ENCODE results near the gene NOP14.

NOP14 gene

GRCh38 chr4:2937146-2937857 is 25.9 kb downstream of the NOP14 start:
- TF ChIP-seq, protein P1, sequence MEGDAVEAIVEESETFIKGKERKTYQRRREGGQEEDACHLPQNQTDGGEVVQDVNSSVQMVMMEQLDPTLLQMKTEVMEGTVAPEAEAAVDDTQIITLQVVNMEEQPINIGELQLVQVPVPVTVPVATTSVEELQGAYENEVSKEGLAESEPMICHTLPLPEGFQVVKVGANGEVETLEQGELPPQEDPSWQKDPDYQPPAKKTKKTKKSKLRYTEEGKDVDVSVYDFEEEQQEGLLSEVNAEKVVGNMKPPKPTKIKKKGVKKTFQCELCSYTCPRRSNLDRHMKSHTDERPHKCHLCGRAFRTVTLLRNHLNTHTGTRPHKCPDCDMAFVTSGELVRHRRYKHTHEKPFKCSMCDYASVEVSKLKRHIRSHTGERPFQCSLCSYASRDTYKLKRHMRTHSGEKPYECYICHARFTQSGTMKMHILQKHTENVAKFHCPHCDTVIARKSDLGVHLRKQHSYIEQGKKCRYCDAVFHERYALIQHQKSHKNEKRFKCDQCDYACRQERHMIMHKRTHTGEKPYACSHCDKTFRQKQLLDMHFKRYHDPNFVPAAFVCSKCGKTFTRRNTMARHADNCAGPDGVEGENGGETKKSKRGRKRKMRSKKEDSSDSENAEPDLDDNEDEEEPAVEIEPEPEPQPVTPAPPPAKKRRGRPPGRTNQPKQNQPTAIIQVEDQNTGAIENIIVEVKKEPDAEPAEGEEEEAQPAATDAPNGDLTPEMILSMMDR (IDR thresholded peaks at IDR 0.05; ENCODE audit: low read depth, low read length, missing control alignments) = no peak
- DNase-seq (ENCODE audit: low read depth) = no peak
- H3K4me3 ChIP-seq (ENCODE audit: low read depth, low read length) = peak overlapping the region; percentile 93

DNA sequence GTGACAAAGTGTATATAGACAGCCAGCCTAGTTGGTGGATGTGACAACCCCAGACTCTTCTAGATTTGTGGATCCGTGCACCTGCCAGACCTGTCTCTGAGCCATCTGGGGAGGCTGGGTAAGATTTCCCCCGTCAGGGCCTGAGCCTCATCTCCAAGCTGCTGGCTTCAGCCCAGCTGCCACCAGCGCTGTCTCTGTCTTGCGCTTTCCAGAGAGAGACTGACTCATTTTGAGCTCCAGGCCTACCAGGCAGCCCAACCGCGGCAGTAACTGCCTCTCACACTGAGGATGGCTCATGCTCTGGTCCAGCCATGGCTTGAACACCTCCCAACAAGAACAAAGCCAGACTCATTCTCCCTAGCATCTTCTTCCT is 26.4 kb downstream of the NOP14 start:
- H3K4me3 ChIP-seq (ENCODE audit: low read depth, low read length) = peak overlapping the region; percentile 93
- TF ChIP-seq, protein P1 (IDR thresholded peaks at IDR 0.05; ENCODE audit: low read depth, low read length, missing control alignments) = no peak
- peak; percentile 60 for DNase-seq (ENCODE audit: low read depth)

- TF ChIP-seq, protein P1 (IDR thresholded peaks at IDR 0.05; ENCODE audit: low read depth, low read length, missing control alignments) = no peak
- DNase-seq (ENCODE audit: low read depth) = peak; percentile 61
- H3K4me3 ChIP-seq (ENCODE audit: low read depth, low read length) = peak overlapping the region; percentile 93
Measured at GRCh38 chr4:2935762-2936743, 27.2 kb downstream of the NOP14 start.

- DNase-seq (ENCODE audit: low read depth) = peak; percentile 74
- TF ChIP-seq, protein P1 (IDR thresholded peaks at IDR 0.05; ENCODE audit: low read depth, low read length, missing control alignments) = no peak
- H3K4me3 ChIP-seq (ENCODE audit: low read depth, low read length) = peak overlapping the region; percentile 93
Measured at GRCh38 chr4:2934813-2935761, 28.1 kb downstream of the NOP14 start.

DNA sequence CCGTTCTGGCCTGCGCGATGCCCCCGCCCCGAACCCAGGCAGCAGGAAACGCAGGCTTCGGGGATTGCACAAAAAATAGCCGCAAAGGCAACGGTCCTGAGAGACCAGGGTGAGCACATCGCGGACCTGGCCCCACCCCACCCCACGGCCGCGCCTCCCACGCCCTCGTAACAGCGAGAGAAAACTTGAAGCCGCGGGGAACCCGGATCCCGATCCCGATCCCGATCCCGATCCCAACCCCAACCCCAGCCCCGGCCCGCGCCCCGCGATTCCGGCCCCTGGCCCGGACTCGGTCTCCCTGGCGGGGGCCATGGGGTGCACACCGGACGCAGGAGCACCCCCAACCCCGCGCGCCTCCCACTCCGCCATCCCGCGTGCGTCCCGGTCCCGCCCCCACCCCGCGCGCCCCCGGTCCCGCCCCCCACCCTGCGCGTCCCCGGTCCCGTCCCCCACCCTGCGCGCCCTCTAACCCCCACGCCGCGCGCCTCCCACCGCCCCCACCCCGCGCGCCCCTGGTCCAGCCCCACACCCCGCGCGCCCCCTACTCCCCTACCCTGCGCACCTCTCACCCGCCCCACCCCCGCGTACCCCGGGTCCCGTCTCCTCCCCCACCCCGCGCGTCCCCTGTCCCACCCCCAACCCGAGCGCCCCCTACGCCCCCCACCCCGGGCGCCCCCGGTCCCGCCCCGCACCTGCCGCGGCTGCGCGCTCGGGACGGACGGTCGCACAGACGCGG is 29.0 kb downstream of the NOP14 start:
- DNase-seq (ENCODE audit: low read depth) = no peak
- H3K4me3 ChIP-seq (ENCODE audit: low read depth, low read length) = peak overlapping the region; percentile 93
- TF ChIP-seq, protein P1 (IDR thresholded peaks at IDR 0.05; ENCODE audit: low read depth, low read length, missing control alignments) = no peak
